ENCODE data around the gene TSC22D2. TPM values are rescaled to one million over a fixed set of nuclear protein-coding genes. Genes with fewer than 3 reads are reported as not detected.
A peak's percentile ranks its signal among the peaks of the same experiment; 100 is the strongest.

TSC22D2 gene
- total and polyA plus RNA-seq, 10 of the 15 experiments (the other 5 are each of a cell fraction or from before 2014, with no cell fraction given), result 7.4 to 19.4 (median 10.9) TPM

DNA sequence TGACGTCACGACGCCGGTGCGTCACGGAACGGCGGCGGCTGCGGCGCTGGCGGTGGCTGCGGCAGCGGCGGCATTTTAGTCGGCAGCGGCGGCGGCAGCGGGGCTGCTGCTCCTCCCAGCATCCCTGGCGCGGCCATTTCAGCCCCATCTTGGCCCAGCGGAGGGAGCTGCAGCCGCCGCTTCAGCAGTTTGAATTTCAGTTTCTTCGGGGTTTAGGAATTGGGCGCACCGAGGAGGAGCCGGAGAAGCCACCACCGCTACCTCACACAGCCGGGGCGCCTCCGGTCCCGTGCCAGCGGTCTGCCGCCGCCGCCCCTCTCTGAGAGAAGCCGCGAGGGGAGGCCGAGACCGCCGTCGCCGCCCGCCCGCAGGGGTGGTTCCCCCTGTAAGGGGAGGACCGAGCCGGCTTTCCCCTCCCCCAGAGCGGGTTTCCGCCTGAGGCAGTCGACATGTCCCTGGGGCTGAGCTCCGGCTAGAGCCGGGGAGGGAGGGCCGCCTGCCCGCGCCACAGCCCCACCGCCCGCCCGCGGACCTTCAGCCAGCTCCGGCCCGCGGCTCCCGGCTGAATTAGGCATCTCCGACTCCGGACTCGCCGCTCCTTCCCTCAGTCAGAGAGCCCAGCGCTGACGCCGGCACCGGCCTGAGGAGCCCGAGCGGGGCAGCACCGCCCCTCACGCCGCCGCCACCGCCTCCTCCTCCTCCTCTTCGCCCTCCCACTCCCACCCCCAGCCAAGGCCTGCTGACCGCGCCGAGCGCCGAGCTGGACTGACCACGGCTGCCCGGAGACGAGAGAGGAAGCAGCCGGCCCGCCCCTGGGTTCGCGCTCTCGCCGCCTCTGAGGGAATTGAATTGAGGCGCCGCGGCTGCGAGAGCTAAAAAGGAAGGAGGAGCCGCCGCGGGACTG lies at the start of gene TSC22D2 (continued):
- TF ChIP-seq ZNF217 (IDR thresholded peaks at IDR 0.05) (no peak), IKZF2 (IDR thresholded peaks at IDR 0.05) (peak in 1 of 2 experiments; percentile 64; a peak in 2 of 4 replicates), CHD4 (IDR thresholded peaks at IDR 0.05) (no peak), MYB (IDR thresholded peaks at IDR 0.05; ENCODE audit: borderline replicate concordance, low read depth, low read length) (no peak), NR2F1 (conservative IDR thresholded peaks at IDR 0.05) (peak; percentile 71), TCF12 (IDR thresholded peaks at IDR 0.05; ENCODE audit: low read depth, low read length) (peak; percentile 62; the same call in 1 of the 2 replicates), IRF4 (IDR thresholded peaks at IDR 0.05; ENCODE audit: low read depth, low read length) (no peak), CBX5 (IDR thresholded peaks at IDR 0.05; ENCODE audit: low read depth) (peak; percentile 45), SRF (IDR thresholded peaks at IDR 0.05; ENCODE audit: low read depth in 2 of 2, low read length in 2 of 2) (no peak), SMC3 (IDR thresholded peaks at IDR 0.05; ENCODE audit: borderline replicate concordance, low read length) (no peak), KAT2A (conservative IDR thresholded peaks at IDR 0.05; ENCODE audit: control insufficient read depth, low read depth, low read length) (no peak), HDGF (IDR thresholded peaks at IDR 0.05) (no peak), BCL11A (IDR thresholded peaks at IDR 0.05; ENCODE audit: low read depth, low read length) (no peak), TCF7 (IDR thresholded peaks at IDR 0.05; ENCODE audit: borderline replicate concordance) (no peak), FOS (IDR thresholded peaks at IDR 0.05; ENCODE audit: borderline replicate concordance, extremely low read depth, insufficient read length) (no peak), KDM1A (IDR thresholded peaks at IDR 0.05; ENCODE audit: borderline replicate concordance) (no peak), NFYB (IDR thresholded peaks at IDR 0.05; ENCODE audit: insufficient read depth, low read depth, low read length) (no peak), BHLHE40 (IDR thresholded peaks at IDR 0.05; ENCODE audit: borderline replicate concordance in 1 of 2, low read depth in 2 of 2, low read length in 1 of 2) (peak; percentile 95 to 98), TAF1 (IDR thresholded peaks at IDR 0.05; ENCODE audit: borderline replicate concordance, low read depth, low read length) (peak; percentile 77; the same call in 1 of the 2 replicates), ZBED1 (IDR thresholded peaks at IDR 0.05; ENCODE audit: borderline replicate concordance) (no peak)
- TF ChIP-seq, protein P1, sequence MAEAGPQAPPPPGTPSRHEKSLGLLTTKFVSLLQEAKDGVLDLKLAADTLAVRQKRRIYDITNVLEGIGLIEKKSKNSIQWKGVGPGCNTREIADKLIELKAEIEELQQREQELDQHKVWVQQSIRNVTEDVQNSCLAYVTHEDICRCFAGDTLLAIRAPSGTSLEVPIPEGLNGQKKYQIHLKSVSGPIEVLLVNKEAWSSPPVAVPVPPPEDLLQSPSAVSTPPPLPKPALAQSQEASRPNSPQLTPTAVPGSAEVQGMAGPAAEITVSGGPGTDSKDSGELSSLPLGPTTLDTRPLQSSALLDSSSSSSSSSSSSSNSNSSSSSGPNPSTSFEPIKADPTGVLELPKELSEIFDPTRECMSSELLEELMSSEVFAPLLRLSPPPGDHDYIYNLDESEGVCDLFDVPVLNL (IDR thresholded peaks at IDR 0.05; ENCODE audit: low read depth, low read length), result 0 out of 2 replicates have a peak, but pooled peaks have one; percentile 57
- TF ChIP-seq, protein P2, sequence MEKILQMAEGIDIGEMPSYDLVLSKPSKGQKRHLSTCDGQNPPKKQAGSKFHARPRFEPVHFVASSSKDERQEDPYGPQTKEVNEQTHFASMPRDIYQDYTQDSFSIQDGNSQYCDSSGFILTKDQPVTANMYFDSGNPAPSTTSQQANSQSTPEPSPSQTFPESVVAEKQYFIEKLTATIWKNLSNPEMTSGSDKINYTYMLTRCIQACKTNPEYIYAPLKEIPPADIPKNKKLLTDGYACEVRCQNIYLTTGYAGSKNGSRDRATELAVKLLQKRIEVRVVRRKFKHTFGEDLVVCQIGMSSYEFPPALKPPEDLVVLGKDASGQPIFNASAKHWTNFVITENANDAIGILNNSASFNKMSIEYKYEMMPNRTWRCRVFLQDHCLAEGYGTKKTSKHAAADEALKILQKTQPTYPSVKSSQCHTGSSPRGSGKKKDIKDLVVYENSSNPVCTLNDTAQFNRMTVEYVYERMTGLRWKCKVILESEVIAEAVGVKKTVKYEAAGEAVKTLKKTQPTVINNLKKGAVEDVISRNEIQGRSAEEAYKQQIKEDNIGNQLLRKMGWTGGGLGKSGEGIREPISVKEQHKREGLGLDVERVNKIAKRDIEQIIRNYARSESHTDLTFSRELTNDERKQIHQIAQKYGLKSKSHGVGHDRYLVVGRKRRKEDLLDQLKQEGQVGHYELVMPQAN (conservative IDR thresholded peaks at IDR 0.05), result peak; percentile 52; the same call in 1 of the 2 replicates
- TF ChIP-seq, protein P3, sequence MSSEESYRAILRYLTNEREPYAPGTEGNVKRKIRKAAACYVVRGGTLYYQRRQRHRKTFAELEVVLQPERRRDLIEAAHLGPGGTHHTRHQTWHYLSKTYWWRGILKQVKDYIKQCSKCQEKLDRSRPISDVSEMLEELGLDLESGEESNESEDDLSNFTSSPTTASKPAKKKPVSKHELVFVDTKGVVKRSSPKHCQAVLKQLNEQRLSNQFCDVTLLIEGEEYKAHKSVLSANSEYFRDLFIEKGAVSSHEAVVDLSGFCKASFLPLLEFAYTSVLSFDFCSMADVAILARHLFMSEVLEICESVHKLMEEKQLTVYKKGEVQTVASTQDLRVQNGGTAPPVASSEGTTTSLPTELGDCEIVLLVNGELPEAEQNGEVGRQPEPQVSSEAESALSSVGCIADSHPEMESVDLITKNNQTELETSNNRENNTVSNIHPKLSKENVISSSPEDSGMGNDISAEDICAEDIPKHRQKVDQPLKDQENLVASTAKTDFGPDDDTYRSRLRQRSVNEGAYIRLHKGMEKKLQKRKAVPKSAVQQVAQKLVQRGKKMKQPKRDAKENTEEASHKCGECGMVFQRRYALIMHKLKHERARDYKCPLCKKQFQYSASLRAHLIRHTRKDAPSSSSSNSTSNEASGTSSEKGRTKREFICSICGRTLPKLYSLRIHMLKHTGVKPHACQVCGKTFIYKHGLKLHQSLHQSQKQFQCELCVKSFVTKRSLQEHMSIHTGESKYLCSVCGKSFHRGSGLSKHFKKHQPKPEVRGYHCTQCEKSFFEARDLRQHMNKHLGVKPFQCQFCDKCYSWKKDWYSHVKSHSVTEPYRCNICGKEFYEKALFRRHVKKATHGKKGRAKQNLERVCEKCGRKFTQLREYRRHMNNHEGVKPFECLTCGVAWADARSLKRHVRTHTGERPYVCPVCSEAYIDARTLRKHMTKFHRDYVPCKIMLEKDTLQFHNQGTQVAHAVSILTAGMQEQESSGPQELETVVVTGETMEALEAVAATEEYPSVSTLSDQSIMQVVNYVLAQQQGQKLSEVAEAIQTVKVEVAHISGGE (CRISPR knock-in tag; IDR thresholded peaks at IDR 0.05), result no peak
- TF ChIP-seq, protein P4, sequence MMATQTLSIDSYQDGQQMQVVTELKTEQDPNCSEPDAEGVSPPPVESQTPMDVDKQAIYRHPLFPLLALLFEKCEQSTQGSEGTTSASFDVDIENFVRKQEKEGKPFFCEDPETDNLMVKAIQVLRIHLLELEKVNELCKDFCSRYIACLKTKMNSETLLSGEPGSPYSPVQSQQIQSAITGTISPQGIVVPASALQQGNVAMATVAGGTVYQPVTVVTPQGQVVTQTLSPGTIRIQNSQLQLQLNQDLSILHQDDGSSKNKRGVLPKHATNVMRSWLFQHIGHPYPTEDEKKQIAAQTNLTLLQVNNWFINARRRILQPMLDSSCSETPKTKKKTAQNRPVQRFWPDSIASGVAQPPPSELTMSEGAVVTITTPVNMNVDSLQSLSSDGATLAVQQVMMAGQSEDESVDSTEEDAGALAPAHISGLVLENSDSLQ (IDR thresholded peaks at IDR 0.05), result no peak

Data from GM12878 (cell line).